Neuron (in vitro differentiated cells): ENCODE data around the gene SPSB4.
A peak's percentile ranks its signal among the peaks of the same experiment; 100 is the strongest.

Source experiments
- H2AFZ ChIP-seq: one replicate; pipeline ENCODE4 v1.6.1; 2013; ENCODE audit warnings: low read depth, mild to moderate bottlenecking, inconsistent platforms, low read length, moderate library complexity
- H3K27me3 ChIP-seq: one replicate; pipeline ENCODE4 v1.6.1; 2013; ENCODE audit warnings: low read length; ENCODE audit not compliant: insufficient read depth
- H3K36me3 ChIP-seq: one replicate; pipeline ENCODE4 v1.6.1; 2013; ENCODE audit warnings: low read length; ENCODE audit not compliant: insufficient read depth
- H3K4me1 ChIP-seq: one replicate; pipeline ENCODE4 v1.6.1; 2013; ENCODE audit warnings: low read length; ENCODE audit not compliant: insufficient read depth
- H3K4me3 ChIP-seq: 2 replicates; pipeline ENCODE4 v1.5.1; 2013; ENCODE audit warnings: mild to moderate bottlenecking, low read length, moderate library complexity
- H3K9me3 ChIP-seq: one replicate; pipeline ENCODE4 v1.6.1; 2013; ENCODE audit warnings: low read length

Gene SPSB4

GRCh38 chr3:141071681-141072260, 20.6 kb downstream of the SPSB4 start:
- H3K4me3 ChIP-seq: no peak overlapping the region
- H3K9me3 ChIP-seq: no peaks in the 10 kb centered on the region
- H3K4me1 ChIP-seq: peaks cover 76% of the 10 kb centered on the region
- no peak overlapping the region for H2AFZ ChIP-seq
- H3K27me3 ChIP-seq: no peaks in the 10 kb centered on the region
- H3K36me3 ChIP-seq: peaks cover 22% of the 10 kb centered on the region

- Histone ChIP-seq H3K4me1 (peaks cover 87% of the 10 kb centered on the region), H3K9me3 (no peaks in the 10 kb centered on the region), H3K27me3 (no peaks in the 10 kb centered on the region), H3K36me3 (peaks cover 11% of the 10 kb centered on the region), H2AFZ (no peak overlapping the region), H3K4me3 (no peak overlapping the region)
Observed at GRCh38 chr3:141072950-141073349, 21.8 kb downstream of the SPSB4 start.

- Histone ChIP-seq H3K36me3 (peaks cover 5% of the 10 kb centered on the region), H2AFZ (no peak overlapping the region), H3K9me3 (no peaks in the 10 kb centered on the region), H3K27me3 (no peaks in the 10 kb centered on the region), H3K4me1 (peaks cover 93% of the 10 kb centered on the region), H3K4me3 (no peak overlapping the region)
Observed at GRCh38 chr3:141073580-141073979, 22.4 kb downstream of the SPSB4 start.

- H3K9me3 ChIP-seq: no peaks in the 10 kb centered on the region
- no peaks in the 10 kb centered on the region for H3K27me3 ChIP-seq
- no peak overlapping the region for H2AFZ ChIP-seq
- peak overlapping the region; percentile 0 for H3K4me3 ChIP-seq
- H3K36me3 ChIP-seq: no peaks in the 10 kb centered on the region
- peaks cover 92% of the 10 kb centered on the region for H3K4me1 ChIP-seq
Observed at GRCh38 chr3:141074529-141074928, 23.4 kb downstream of the SPSB4 start.

GRCh38 chr3:141076036-141076773, 25.1 kb downstream of the SPSB4 start:
- Histone ChIP-seq H3K4me3 (no peak overlapping the region), H3K4me1 (peaks cover 92% of the 10 kb centered on the region), H3K27me3 (no peaks in the 10 kb centered on the region), H2AFZ (no peak overlapping the region), H3K9me3 (no peaks in the 10 kb centered on the region), H3K36me3 (peaks cover 9% of the 10 kb centered on the region)

GRCh38 chr3:141076797-141077571, 25.8 kb downstream of the SPSB4 start:
- Histone ChIP-seq H3K9me3 (no peaks in the 10 kb centered on the region), H3K27me3 (no peaks in the 10 kb centered on the region), H2AFZ (no peak overlapping the region), H3K36me3 (peaks cover 9% of the 10 kb centered on the region), H3K4me3 (no peak overlapping the region), H3K4me1 (peaks cover 92% of the 10 kb centered on the region)

- no peak overlapping the region for H3K4me3 ChIP-seq
- peaks cover 9% of the 10 kb centered on the region for H3K36me3 ChIP-seq
- no peak overlapping the region for H2AFZ ChIP-seq
- H3K27me3 ChIP-seq: no peaks in the 10 kb centered on the region
- peaks cover 92% of the 10 kb centered on the region for H3K4me1 ChIP-seq
- no peaks in the 10 kb centered on the region for H3K9me3 ChIP-seq
Observed at GRCh38 chr3:141077631-141078030, 26.5 kb downstream of the SPSB4 start.

- no peak overlapping the region for H3K4me3 ChIP-seq
- no peaks in the 10 kb centered on the region for H3K9me3 ChIP-seq
- H3K27me3 ChIP-seq: no peaks in the 10 kb centered on the region
- peaks cover 9% of the 10 kb centered on the region for H3K36me3 ChIP-seq
- H2AFZ ChIP-seq: no peak overlapping the region
- peaks cover 92% of the 10 kb centered on the region for H3K4me1 ChIP-seq
Observed at GRCh38 chr3:141078200-141078599, 27.1 kb downstream of the SPSB4 start.

GRCh38 chr3:141080431-141080830, 29.3 kb downstream of the SPSB4 start:
- no peak overlapping the region for H2AFZ ChIP-seq
- H3K4me1 ChIP-seq: peaks cover 93% of the 10 kb centered on the region
- no peak overlapping the region for H3K4me3 ChIP-seq
- H3K27me3 ChIP-seq: no peaks in the 10 kb centered on the region
- peaks cover 12% of the 10 kb centered on the region for H3K36me3 ChIP-seq
- H3K9me3 ChIP-seq: no peaks in the 10 kb centered on the region

- no peaks in the 10 kb centered on the region for H3K9me3 ChIP-seq
- H3K27me3 ChIP-seq: no peaks in the 10 kb centered on the region
- H3K36me3 ChIP-seq: peaks cover 12% of the 10 kb centered on the region
- H2AFZ ChIP-seq: no peak overlapping the region
- peaks cover 90% of the 10 kb centered on the region for H3K4me1 ChIP-seq
- no peak overlapping the region for H3K4me3 ChIP-seq
Observed at GRCh38 chr3:141081141-141081795, 30.1 kb downstream of the SPSB4 start.

- Histone ChIP-seq H3K4me3 (no peak overlapping the region), H3K9me3 (no peaks in the 10 kb centered on the region), H3K27me3 (no peaks in the 10 kb centered on the region)
Observed at GRCh38 chr3:141082064-141082463, 30.9 kb downstream of the SPSB4 start.

GRCh38 chr3:141083226-141083625, 32.1 kb downstream of the SPSB4 start:
- Histone ChIP-seq H3K36me3 (peaks cover 17% of the 10 kb centered on the region), H3K4me1 (peaks cover 76% of the 10 kb centered on the region), H3K4me3 (no peak overlapping the region), H3K9me3 (no peaks in the 10 kb centered on the region), H2AFZ (no peak overlapping the region), H3K27me3 (no peaks in the 10 kb centered on the region)

More at GRCh38 chr3:141082064-141082463, 30.9 kb downstream of the SPSB4 start:
- H2AFZ ChIP-seq: no peak overlapping the region
- H3K36me3 ChIP-seq: peaks cover 17% of the 10 kb centered on the region
- peaks cover 87% of the 10 kb centered on the region for H3K4me1 ChIP-seq
